WTC11 (cell line): ENCODE data around the gene QTRT2. TPM values are rescaled to one million over a fixed set of nuclear protein-coding genes. Genes with fewer than 3 reads are reported as not detected.

Source experiments
- ATAC-seq: fragments of 200-7000 bp; cut with Tn5 transposase; 2 replicates; pipeline ENCODE4 v1.10.0; 2021; ENCODE audit warnings: mild to moderate bottlenecking, moderate library complexity
- CTCF ChIA-PET: fragments of 300-600 bp; sonication (Branson Sonifier 250); formaldehyde crosslinking; loops from one replicate; lab custom pipeline; 2021; ENCODE audit warnings: antibody characterized with exemption; lab: Charles Lee
- POLR2A ChIA-PET: fragments of 350-600 bp; sonication (Branson Sonifier 250); formaldehyde crosslinking; loops from one replicate; lab custom pipeline; 2021; ENCODE audit warnings: antibody characterized with exemption; lab: Charles Lee
- DNase-seq: peaks from one replicate; pipeline ENCODE4 v3.0.0; 2021; ENCODE audit warnings: low spot score
- H3K27ac Mint-ChIP-seq: 2 replicates; pipeline ENCODE4 v1.8.0; 2021; ENCODE audit warnings: mixed read lengths
- H3K27me3 Mint-ChIP-seq: 2 replicates; pipeline ENCODE4 v1.8.0; 2021; ENCODE audit warnings: low read depth, mild to moderate bottlenecking, moderate library complexity, mixed read lengths
- H3K36me3 Mint-ChIP-seq: 2 replicates; pipeline ENCODE4 v1.8.0; 2021; ENCODE audit warnings: mixed read lengths
- H3K4me1 Mint-ChIP-seq: 2 replicates; pipeline ENCODE4 v1.8.0; 2022; ENCODE audit warnings: mixed read lengths
- H3K4me3 Mint-ChIP-seq: 2 replicates; pipeline ENCODE4 v1.8.0; 2021; ENCODE audit warnings: mild to moderate bottlenecking, moderate library complexity, mixed read lengths
- H3K9me3 Mint-ChIP-seq: 2 replicates; pipeline ENCODE4 v1.8.0; 2021; ENCODE audit warnings: mixed read lengths
- ATF1 ChIP-seq: sonication (generic); formaldehyde crosslinking; IDR thresholded peaks from 2 replicates; pipeline ENCODE4 v1.8.1; 2023; ENCODE audit warnings: mild to moderate bottlenecking, moderate library complexity, missing genetic modification reagents
- ELF4 ChIP-seq: sonication (generic); formaldehyde crosslinking; IDR thresholded peaks from 2 replicates; pipeline ENCODE4 v1.8.1; 2022; ENCODE audit warnings: low read depth, mild to moderate bottlenecking, moderate library complexity, missing genetic modification reagents
- ERG ChIP-seq: fragments of 250-450 bp; sonication (Bioruptor Pico); IDR thresholded peaks from 2 replicates; pipeline ENCODE4 v1.8.0; 2021; ENCODE audit warnings: mild to moderate bottlenecking
- GTF2I ChIP-seq: fragments of 250-450 bp; sonication (Bioruptor Pico); conservative IDR thresholded peaks from 2 replicates; pipeline ENCODE4 v1.4.0; 2021; ENCODE audit warnings: mild to moderate bottlenecking
- MYBL2 ChIP-seq: sonication (generic); formaldehyde crosslinking; IDR thresholded peaks from 2 replicates; pipeline ENCODE4 v1.8.1; 2023; ENCODE audit warnings: mild to moderate bottlenecking, moderate library complexity, missing genetic modification reagents
- PRRX2 ChIP-seq: fragments of 250-450 bp; sonication (Bioruptor Pico); IDR thresholded peaks from 2 replicates; pipeline ENCODE4 v1.8.0; 2021; ENCODE audit warnings: mild to moderate bottlenecking
- SMAD4 ChIP-seq: sonication (generic); formaldehyde crosslinking; IDR thresholded peaks from 2 replicates; pipeline ENCODE4 v1.8.0; 2022; ENCODE audit warnings: mild to moderate bottlenecking, missing genetic modification reagents
- SOX15 ChIP-seq: fragments of 250-450 bp; sonication (Bioruptor Pico); IDR thresholded peaks from 2 replicates; pipeline ENCODE4 v1.9.0; 2021; ENCODE audit warnings: mild to moderate bottlenecking
- ZNF138 ChIP-seq: sonication (generic); formaldehyde crosslinking; conservative IDR thresholded peaks from 2 replicates; pipeline ENCODE4 v1.8.1; 2022; ENCODE audit warnings: mild to moderate bottlenecking, moderate library complexity, missing genetic modification reagents
- ZNF232 ChIP-seq: sonication (generic); formaldehyde crosslinking; IDR thresholded peaks from 2 replicates; pipeline ENCODE4 v1.8.0; 2022; ENCODE audit warnings: mild to moderate bottlenecking, missing genetic modification reagents
- ZNF317 ChIP-seq: sonication (generic); formaldehyde crosslinking; IDR thresholded peaks from 2 replicates; pipeline ENCODE4 v1.8.1; 2023; ENCODE audit warnings: low read depth, mild to moderate bottlenecking, moderate library complexity, missing genetic modification reagents, borderline replicate concordance
- ZNF423 ChIP-seq: fragments of 250-450 bp; sonication (Bioruptor Pico); IDR thresholded peaks from 2 replicates; pipeline ENCODE4 v2.1.2; 2022; ENCODE audit warnings: mild to moderate bottlenecking, moderate library complexity
- ZNF425 ChIP-seq: fragments of 250-450 bp; sonication (Bioruptor Pico); conservative IDR thresholded peaks from 2 replicates; pipeline ENCODE4 v1.9.0; 2021; ENCODE audit warnings: mild to moderate bottlenecking
- total RNA-seq: library from RNA; stranded (reverse); gene quantifications from 3 replicates; pipeline ENCODE4 v1.2.3, GENCODE V29; 2021
- TF ChIP-seq, protein P1 (sequence below): sonication (generic); formaldehyde crosslinking; IDR thresholded peaks from 2 replicates; pipeline ENCODE4 v1.8.1; 2023; ENCODE audit warnings: mild to moderate bottlenecking, missing genetic modification reagents
- TF ChIP-seq, protein P2 (sequence below): sonication (generic); formaldehyde crosslinking; IDR thresholded peaks from 2 replicates; pipeline ENCODE4 v1.8.1; 2023; ENCODE audit warnings: mild to moderate bottlenecking, moderate library complexity, missing genetic modification reagents
- TF ChIP-seq, protein P3 (sequence below): sonication (generic); formaldehyde crosslinking; conservative IDR thresholded peaks from 2 replicates; pipeline ENCODE4 v1.8.1; 2023; ENCODE audit warnings: mild to moderate bottlenecking, low read depth, missing genetic modification reagents, moderate library complexity
- TF ChIP-seq, protein P4 (sequence below): sonication (generic); formaldehyde crosslinking; IDR thresholded peaks from 2 replicates; pipeline ENCODE4 v1.8.1; 2023; ENCODE audit warnings: mild to moderate bottlenecking, missing genetic modification reagents, borderline replicate concordance
- TF ChIP-seq, protein P5 (sequence below): fragments of 250-450 bp; sonication (Bioruptor Pico); IDR thresholded peaks from 2 replicates; pipeline ENCODE4 v1.9.0; 2021; ENCODE audit warnings: mild to moderate bottlenecking, borderline replicate concordance

Gene QTRT2
- total RNA-seq, 1 experiment from 2014 or later: 40.0 TPM

GRCh38 chr3:114128231-114128630 lies 71.7 kb downstream of the QTRT2 start:
- no peak overlapping the region for H3K4me3 Mint-ChIP-seq
- no peaks in the 10 kb centered on the region for H3K4me1 Mint-ChIP-seq
- POLR2A ChIA-PET: no interaction called here
- ATAC-seq (no peak), DNase-seq (no peak)
- H3K27me3 Mint-ChIP-seq: no peaks in the 10 kb centered on the region
- H3K36me3 Mint-ChIP-seq: no peaks in the 10 kb centered on the region
- CTCF ChIA-PET: no interaction called here
- H3K9me3 Mint-ChIP-seq: peaks cover 18% of the 10 kb centered on the region; the same call in 1 of the 2 replicates
- no peak overlapping the region for H3K27ac Mint-ChIP-seq
- TF ChIP-seq, protein P1, sequence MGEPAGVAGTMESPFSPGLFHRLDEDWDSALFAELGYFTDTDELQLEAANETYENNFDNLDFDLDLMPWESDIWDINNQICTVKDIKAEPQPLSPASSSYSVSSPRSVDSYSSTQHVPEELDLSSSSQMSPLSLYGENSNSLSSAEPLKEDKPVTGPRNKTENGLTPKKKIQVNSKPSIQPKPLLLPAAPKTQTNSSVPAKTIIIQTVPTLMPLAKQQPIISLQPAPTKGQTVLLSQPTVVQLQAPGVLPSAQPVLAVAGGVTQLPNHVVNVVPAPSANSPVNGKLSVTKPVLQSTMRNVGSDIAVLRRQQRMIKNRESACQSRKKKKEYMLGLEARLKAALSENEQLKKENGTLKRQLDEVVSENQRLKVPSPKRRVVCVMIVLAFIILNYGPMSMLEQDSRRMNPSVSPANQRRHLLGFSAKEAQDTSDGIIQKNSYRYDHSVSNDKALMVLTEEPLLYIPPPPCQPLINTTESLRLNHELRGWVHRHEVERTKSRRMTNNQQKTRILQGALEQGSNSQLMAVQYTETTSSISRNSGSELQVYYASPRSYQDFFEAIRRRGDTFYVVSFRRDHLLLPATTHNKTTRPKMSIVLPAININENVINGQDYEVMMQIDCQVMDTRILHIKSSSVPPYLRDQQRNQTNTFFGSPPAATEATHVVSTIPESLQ (CRISPR knock-in tag): no peak
- TF ChIP-seq SMAD4 (CRISPR knock-in tag) (no peak), ZNF423 (CRISPR knock-in tag) (no peak), ATF1 (CRISPR knock-in tag) (no peak), GTF2I (CRISPR knock-in tag) (no peak), PRRX2 (CRISPR knock-in tag) (no peak), ZNF425 (CRISPR knock-in tag) (no peak), ERG (CRISPR knock-in tag) (no peak), ZNF317 (no peak), SOX15 (CRISPR knock-in tag) (no peak), ZNF232 (CRISPR knock-in tag) (no peak), ZNF138 (CRISPR knock-in tag) (no peak), ELF4 (CRISPR knock-in tag) (no peak), MYBL2 (CRISPR knock-in tag) (no peak)
- TF ChIP-seq, protein P2, sequence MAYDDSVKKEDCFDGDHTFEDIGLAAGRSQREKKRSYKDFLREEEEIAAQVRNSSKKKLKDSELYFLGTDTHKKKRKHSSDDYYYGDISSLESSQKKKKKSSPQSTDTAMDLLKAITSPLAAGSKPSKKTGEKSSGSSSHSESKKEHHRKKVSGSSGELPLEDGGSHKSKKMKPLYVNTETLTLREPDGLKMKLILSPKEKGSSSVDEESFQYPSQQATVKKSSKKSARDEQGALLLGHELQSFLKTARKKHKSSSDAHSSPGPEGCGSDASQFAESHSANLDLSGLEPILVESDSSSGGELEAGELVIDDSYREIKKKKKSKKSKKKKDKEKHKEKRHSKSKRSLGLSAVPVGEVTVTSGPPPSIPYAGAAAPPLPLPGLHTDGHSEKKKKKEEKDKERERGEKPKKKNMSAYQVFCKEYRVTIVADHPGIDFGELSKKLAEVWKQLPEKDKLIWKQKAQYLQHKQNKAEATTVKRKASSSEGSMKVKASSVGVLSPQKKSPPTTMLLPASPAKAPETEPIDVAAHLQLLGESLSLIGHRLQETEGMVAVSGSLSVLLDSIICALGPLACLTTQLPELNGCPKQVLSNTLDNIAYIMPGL (CRISPR knock-in tag): no peak
- TF ChIP-seq, protein P3, sequence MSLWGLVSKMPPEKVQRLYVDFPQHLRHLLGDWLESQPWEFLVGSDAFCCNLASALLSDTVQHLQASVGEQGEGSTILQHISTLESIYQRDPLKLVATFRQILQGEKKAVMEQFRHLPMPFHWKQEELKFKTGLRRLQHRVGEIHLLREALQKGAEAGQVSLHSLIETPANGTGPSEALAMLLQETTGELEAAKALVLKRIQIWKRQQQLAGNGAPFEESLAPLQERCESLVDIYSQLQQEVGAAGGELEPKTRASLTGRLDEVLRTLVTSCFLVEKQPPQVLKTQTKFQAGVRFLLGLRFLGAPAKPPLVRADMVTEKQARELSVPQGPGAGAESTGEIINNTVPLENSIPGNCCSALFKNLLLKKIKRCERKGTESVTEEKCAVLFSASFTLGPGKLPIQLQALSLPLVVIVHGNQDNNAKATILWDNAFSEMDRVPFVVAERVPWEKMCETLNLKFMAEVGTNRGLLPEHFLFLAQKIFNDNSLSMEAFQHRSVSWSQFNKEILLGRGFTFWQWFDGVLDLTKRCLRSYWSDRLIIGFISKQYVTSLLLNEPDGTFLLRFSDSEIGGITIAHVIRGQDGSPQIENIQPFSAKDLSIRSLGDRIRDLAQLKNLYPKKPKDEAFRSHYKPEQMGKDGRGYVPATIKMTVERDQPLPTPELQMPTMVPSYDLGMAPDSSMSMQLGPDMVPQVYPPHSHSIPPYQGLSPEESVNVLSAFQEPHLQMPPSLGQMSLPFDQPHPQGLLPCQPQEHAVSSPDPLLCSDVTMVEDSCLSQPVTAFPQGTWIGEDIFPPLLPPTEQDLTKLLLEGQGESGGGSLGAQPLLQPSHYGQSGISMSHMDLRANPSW (CRISPR knock-in tag): no peak
- TF ChIP-seq, protein P4, sequence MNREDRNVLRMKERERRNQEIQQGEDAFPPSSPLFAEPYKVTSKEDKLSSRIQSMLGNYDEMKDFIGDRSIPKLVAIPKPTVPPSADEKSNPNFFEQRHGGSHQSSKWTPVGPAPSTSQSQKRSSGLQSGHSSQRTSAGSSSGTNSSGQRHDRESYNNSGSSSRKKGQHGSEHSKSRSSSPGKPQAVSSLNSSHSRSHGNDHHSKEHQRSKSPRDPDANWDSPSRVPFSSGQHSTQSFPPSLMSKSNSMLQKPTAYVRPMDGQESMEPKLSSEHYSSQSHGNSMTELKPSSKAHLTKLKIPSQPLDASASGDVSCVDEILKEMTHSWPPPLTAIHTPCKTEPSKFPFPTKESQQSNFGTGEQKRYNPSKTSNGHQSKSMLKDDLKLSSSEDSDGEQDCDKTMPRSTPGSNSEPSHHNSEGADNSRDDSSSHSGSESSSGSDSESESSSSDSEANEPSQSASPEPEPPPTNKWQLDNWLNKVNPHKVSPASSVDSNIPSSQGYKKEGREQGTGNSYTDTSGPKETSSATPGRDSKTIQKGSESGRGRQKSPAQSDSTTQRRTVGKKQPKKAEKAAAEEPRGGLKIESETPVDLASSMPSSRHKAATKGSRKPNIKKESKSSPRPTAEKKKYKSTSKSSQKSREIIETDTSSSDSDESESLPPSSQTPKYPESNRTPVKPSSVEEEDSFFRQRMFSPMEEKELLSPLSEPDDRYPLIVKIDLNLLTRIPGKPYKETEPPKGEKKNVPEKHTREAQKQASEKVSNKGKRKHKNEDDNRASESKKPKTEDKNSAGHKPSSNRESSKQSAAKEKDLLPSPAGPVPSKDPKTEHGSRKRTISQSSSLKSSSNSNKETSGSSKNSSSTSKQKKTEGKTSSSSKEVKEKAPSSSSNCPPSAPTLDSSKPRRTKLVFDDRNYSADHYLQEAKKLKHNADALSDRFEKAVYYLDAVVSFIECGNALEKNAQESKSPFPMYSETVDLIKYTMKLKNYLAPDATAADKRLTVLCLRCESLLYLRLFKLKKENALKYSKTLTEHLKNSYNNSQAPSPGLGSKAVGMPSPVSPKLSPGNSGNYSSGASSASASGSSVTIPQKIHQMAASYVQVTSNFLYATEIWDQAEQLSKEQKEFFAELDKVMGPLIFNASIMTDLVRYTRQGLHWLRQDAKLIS: no peak
- TF ChIP-seq, protein P5, sequence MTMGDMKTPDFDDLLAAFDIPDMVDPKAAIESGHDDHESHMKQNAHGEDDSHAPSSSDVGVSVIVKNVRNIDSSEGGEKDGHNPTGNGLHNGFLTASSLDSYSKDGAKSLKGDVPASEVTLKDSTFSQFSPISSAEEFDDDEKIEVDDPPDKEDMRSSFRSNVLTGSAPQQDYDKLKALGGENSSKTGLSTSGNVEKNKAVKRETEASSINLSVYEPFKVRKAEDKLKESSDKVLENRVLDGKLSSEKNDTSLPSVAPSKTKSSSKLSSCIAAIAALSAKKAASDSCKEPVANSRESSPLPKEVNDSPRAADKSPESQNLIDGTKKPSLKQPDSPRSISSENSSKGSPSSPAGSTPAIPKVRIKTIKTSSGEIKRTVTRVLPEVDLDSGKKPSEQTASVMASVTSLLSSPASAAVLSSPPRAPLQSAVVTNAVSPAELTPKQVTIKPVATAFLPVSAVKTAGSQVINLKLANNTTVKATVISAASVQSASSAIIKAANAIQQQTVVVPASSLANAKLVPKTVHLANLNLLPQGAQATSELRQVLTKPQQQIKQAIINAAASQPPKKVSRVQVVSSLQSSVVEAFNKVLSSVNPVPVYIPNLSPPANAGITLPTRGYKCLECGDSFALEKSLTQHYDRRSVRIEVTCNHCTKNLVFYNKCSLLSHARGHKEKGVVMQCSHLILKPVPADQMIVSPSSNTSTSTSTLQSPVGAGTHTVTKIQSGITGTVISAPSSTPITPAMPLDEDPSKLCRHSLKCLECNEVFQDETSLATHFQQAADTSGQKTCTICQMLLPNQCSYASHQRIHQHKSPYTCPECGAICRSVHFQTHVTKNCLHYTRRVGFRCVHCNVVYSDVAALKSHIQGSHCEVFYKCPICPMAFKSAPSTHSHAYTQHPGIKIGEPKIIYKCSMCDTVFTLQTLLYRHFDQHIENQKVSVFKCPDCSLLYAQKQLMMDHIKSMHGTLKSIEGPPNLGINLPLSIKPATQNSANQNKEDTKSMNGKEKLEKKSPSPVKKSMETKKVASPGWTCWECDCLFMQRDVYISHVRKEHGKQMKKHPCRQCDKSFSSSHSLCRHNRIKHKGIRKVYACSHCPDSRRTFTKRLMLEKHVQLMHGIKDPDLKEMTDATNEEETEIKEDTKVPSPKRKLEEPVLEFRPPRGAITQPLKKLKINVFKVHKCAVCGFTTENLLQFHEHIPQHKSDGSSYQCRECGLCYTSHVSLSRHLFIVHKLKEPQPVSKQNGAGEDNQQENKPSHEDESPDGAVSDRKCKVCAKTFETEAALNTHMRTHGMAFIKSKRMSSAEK (CRISPR knock-in tag): no peak
